ENCODE measurements around the gene TLK2.

Gene TLK2

GRCh38 chr17:62627904-62628633, 149.4 kb downstream of the TLK2 start:
- DNase-seq (ENCODE audit: low spot score) = peak; percentile 57

GRCh38 chr17:62628831-62629555, 150.4 kb downstream of the TLK2 start:
- peak; percentile 73 for DNase-seq (ENCODE audit: low spot score)

GRCh38 chr17:62629556-62630364, 151.1 kb downstream of the TLK2 start:
- DNase-seq (ENCODE audit: low spot score) = no peak

- no peak for DNase-seq (ENCODE audit: low spot score)
Measured at GRCh38 chr17:62630365-62631085, 151.9 kb downstream of the TLK2 start.

GRCh38 chr17:62631086-62631935, 152.7 kb downstream of the TLK2 start:
- no peak for DNase-seq (ENCODE audit: low spot score)

- DNase-seq (ENCODE audit: low spot score) = no peak
Measured at GRCh38 chr17:62631936-62632924, 153.6 kb downstream of the TLK2 start.

- DNase-seq (ENCODE audit: low spot score) = no peak
Measured at GRCh38 chr17:62637809-62638208, 159.2 kb downstream of the TLK2 start.

- DNase-seq (ENCODE audit: low spot score) = no peak
Measured at GRCh38 chr17:62641153-62641552, 162.5 kb downstream of the TLK2 start.

GRCh38 chr17:62641951-62642350, 163.3 kb downstream of the TLK2 start:
- no peak for DNase-seq (ENCODE audit: low spot score)

- no peak for DNase-seq (ENCODE audit: low spot score)
Measured at GRCh38 chr17:62643496-62643895, 164.9 kb downstream of the TLK2 start.

GRCh38 chr17:62644487-62645173, 166.0 kb downstream of the TLK2 start:
- peak; percentile 89 for DNase-seq (ENCODE audit: low spot score)

- no peak for DNase-seq (ENCODE audit: low spot score)
Measured at GRCh38 chr17:62648251-62648955, 169.8 kb downstream of the TLK2 start.

- DNase-seq (ENCODE audit: low spot score) = no peak
Measured at GRCh38 chr17:62648956-62649294, 170.3 kb downstream of the TLK2 start.

GRCh38 chr17:62649570-62649969, 170.9 kb downstream of the TLK2 start:
- DNase-seq (ENCODE audit: low spot score) = no peak

GRCh38 chr17:62650587-62650986, 172.0 kb downstream of the TLK2 start:
- DNase-seq (ENCODE audit: low spot score) = no peak

- no peak for DNase-seq (ENCODE audit: low spot score)
Measured at GRCh38 chr17:62652251-62653001, 173.8 kb downstream of the TLK2 start.

GRCh38 chr17:62653002-62653825, 174.6 kb downstream of the TLK2 start:
- peak; percentile 94 for DNase-seq (ENCODE audit: low spot score)

Data from SK-N-DZ (cell line).